HUDEP-2 (cell line): ENCODE measurements around the gene SYNDIG1.

Experiments used
- DNase-seq, 76 experiments: peaks; one replicate each; lab custom pipeline; 2025; ENCODE audit not compliant: unreplicated experiment in 76 of 76; lab: John Stamatoyannopoulos, UW

The SYNDIG1 gene

GRCh38 chr20:24546232-24546892 lies 76.9 kb downstream of the SYNDIG1 start:
- no peak for DNase-seq

GRCh38 chr20:24547967-24548366 lies 78.5 kb downstream of the SYNDIG1 start:
- no peak for DNase-seq

GRCh38 chr20:24559114-24559732 lies 89.8 kb downstream of the SYNDIG1 start:
- DNase-seq, result no peak

GRCh38 chr20:24560571-24561491 lies 91.4 kb downstream of the SYNDIG1 start:
- DNase-seq, result no peak

GRCh38 chr20:24565835-24566351 lies 96.5 kb downstream of the SYNDIG1 start:
- DNase-seq, result no peak

GRCh38 chr20:24566656-24567055 lies 97.2 kb downstream of the SYNDIG1 start:
- DNase-seq, result no peak

- no peak for DNase-seq
These were observed 98.1 kb downstream of the SYNDIG1 start for GRCh38 chr20:24567508-24567907.

GRCh38 chr20:24568842-24569241 lies 99.4 kb downstream of the SYNDIG1 start:
- no peak for DNase-seq

GRCh38 chr20:24571159-24571558 lies 101.7 kb downstream of the SYNDIG1 start:
- no peak for DNase-seq

- no peak for DNase-seq
These were observed 102.7 kb downstream of the SYNDIG1 start for GRCh38 chr20:24572140-24572539.

- no peak for DNase-seq
These were observed 103.4 kb downstream of the SYNDIG1 start for GRCh38 chr20:24572862-24573261.

GRCh38 chr20:24573557-24573956 lies 104.1 kb downstream of the SYNDIG1 start:
- DNase-seq, result no peak

GRCh38 chr20:24574307-24574706 lies 104.9 kb downstream of the SYNDIG1 start:
- DNase-seq, result no peak

GRCh38 chr20:24574797-24575196 lies 105.4 kb downstream of the SYNDIG1 start:
- DNase-seq, result no peak

GRCh38 chr20:24575811-24576210 lies 106.4 kb downstream of the SYNDIG1 start:
- no peak for DNase-seq

GRCh38 chr20:24576447-24576846 lies 107.0 kb downstream of the SYNDIG1 start:
- no peak for DNase-seq

- DNase-seq, result no peak
These were observed 108.0 kb downstream of the SYNDIG1 start for GRCh38 chr20:24577271-24577909.

- DNase-seq, result no peak
These were observed 109.4 kb downstream of the SYNDIG1 start for GRCh38 chr20:24578567-24579415.

GRCh38 chr20:24579475-24579874 lies 110.0 kb downstream of the SYNDIG1 start:
- no peak for DNase-seq

GRCh38 chr20:24580006-24580405 lies 110.6 kb downstream of the SYNDIG1 start:
- no peak for DNase-seq
